Hepatocyte (in vitro differentiated cells): ENCODE data around the gene CST7.

ENCODE experiments used
- CTCF ChIP-seq: fragments of 200-600 bp; sonication (generic); IDR thresholded peaks from 2 replicates; pipeline ENCODE4 v1.5.1; 2016; ENCODE audit warnings: antibody characterized with exemption, mild to moderate bottlenecking; ENCODE audit not compliant: poor library complexity
- EZH2 ChIP-seq: fragments of 200-600 bp; sonication (generic); IDR thresholded peaks from 2 replicates; pipeline ENCODE4 v1.6.1; 2016; ENCODE audit warnings: antibody characterized with exemption, mild to moderate bottlenecking, borderline replicate concordance
- EZH2phosphoT487 ChIP-seq: fragments of 200-600 bp; sonication (generic); IDR thresholded peaks from one replicate; pipeline ENCODE4 v1.6.1; 2018; ENCODE audit warnings: antibody characterized with exemption, mild to moderate bottlenecking, low read depth, moderate library complexity; ENCODE audit not compliant: unreplicated experiment, severe bottlenecking

GRCh38 chr20:24958506-24959385 is 9.7 kb downstream of the CST7 start:
- no peak for TF ChIP-seq EZH2
- TF ChIP-seq CTCF, result no peak
- TF ChIP-seq EZH2phosphoT487, result no peak
